MCF 10A (cell line): ENCODE measurements around the gene CYCS. TPM values are rescaled to one million over a fixed set of nuclear protein-coding genes. Genes with fewer than 3 reads are reported as not detected.
"Not testable (repeated sequence)": the region's sequence is repeated elsewhere in the genome, so short reads cannot be mapped to it uniquely, and the experiment has no call there.

Source experiments
- BruUV-seq: library from RNA; stranded (reverse); fragments of 400-500 nt; replicated peaks from 2 replicates; lab custom pipeline; 2021; lab: Mats Ljungman, UMichigan
- CTCF ChIA-PET: fragments of 300-600 bp; sonication (Branson Sonifier 250); formaldehyde crosslinking; extraction: SDS; loops from one replicate; lab custom pipeline; 2021; ENCODE audit warnings: antibody characterized with exemption, inconsistent platforms; lab: Yijun Ruan, JAX
- POLR2A ChIA-PET: fragments of 300-600, 350-650 bp; sonication (Branson Sonifier 250); formaldehyde crosslinking; extraction: SDS; loops from one replicate; lab custom pipeline; 2020; ENCODE audit warnings: antibody characterized with exemption, inconsistent platforms; lab: Yijun Ruan, JAX
- DNase-seq: peaks from one replicate; pipeline ENCODE4 v3.0.0-alpha.2; 2018; ENCODE audit not compliant: unreplicated experiment
- H3K27ac Mint-ChIP-seq: one replicate; pipeline ENCODE4 v1.8.0; 2022; ENCODE audit warnings: mild to moderate bottlenecking, low read depth, mixed read lengths; ENCODE audit not compliant: unreplicated experiment
- H3K27me3 Mint-ChIP-seq: one replicate; pipeline ENCODE4 v1.8.0; 2022; ENCODE audit warnings: mixed read lengths; ENCODE audit not compliant: insufficient read depth, unreplicated experiment
- H3K36me3 Mint-ChIP-seq: one replicate; pipeline ENCODE4 v1.8.0; 2022; ENCODE audit warnings: mild to moderate bottlenecking, moderate library complexity, mixed read lengths; ENCODE audit not compliant: insufficient read depth, unreplicated experiment
- H3K4me1 Mint-ChIP-seq: one replicate; pipeline ENCODE4 v1.8.0; 2022; ENCODE audit warnings: mixed read lengths; ENCODE audit not compliant: insufficient read depth, unreplicated experiment
- H3K4me3 Mint-ChIP-seq: one replicate; pipeline ENCODE4 v1.8.0; 2022; ENCODE audit warnings: mild to moderate bottlenecking, moderate library complexity, mixed read lengths; ENCODE audit not compliant: unreplicated experiment
- H3K9me3 Mint-ChIP-seq: one replicate; pipeline ENCODE4 v1.8.0; 2022; ENCODE audit warnings: mixed read lengths; ENCODE audit not compliant: unreplicated experiment
- intact Hi-C: fragments of 100-400 bp; cut with micrococcal nuclease; formaldehyde crosslinking; loops from 2 replicates; pipeline ENCODE4 v1.14.1; 2022
- total RNA-seq: library from RNA; stranded (reverse); gene quantifications from 2 replicates; pipeline ENCODE4 v1.2.3, GENCODE V29; 2022
- TF ChIP-seq, protein P1 (sequence below): fragments of 200-600 bp; IDR thresholded peaks from one replicate; pipeline ENCODE4 v1.8.0; 2022; ENCODE audit warnings: antibody characterized with exemption, mild to moderate bottlenecking; ENCODE audit not compliant: unreplicated experiment

Gene CYCS
- total RNA-seq, 1 experiment from 2014 or later = 368 TPM

GRCh38 chr7:25159983-25160596 lies 35.0 kb upstream of the CYCS start:
- POLR2A ChIA-PET = interaction anchor here (1.2 kb wide), 1 partner anchor 35 kb away, joined by 4 read pairs; the partner anchor contains the start of gene CYCS
- TF ChIP-seq, protein P1, sequence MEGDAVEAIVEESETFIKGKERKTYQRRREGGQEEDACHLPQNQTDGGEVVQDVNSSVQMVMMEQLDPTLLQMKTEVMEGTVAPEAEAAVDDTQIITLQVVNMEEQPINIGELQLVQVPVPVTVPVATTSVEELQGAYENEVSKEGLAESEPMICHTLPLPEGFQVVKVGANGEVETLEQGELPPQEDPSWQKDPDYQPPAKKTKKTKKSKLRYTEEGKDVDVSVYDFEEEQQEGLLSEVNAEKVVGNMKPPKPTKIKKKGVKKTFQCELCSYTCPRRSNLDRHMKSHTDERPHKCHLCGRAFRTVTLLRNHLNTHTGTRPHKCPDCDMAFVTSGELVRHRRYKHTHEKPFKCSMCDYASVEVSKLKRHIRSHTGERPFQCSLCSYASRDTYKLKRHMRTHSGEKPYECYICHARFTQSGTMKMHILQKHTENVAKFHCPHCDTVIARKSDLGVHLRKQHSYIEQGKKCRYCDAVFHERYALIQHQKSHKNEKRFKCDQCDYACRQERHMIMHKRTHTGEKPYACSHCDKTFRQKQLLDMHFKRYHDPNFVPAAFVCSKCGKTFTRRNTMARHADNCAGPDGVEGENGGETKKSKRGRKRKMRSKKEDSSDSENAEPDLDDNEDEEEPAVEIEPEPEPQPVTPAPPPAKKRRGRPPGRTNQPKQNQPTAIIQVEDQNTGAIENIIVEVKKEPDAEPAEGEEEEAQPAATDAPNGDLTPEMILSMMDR = peak; percentile 32
- not testable (repeated sequence) for H3K4me3 Mint-ChIP-seq, H3K9me3 Mint-ChIP-seq, H3K27me3 Mint-ChIP-seq, H3K4me1 Mint-ChIP-seq, H3K27ac Mint-ChIP-seq, H3K36me3 Mint-ChIP-seq, BruUV-seq
- peak; percentile 63 for DNase-seq
- CTCF ChIA-PET = interaction anchor here (0.6 to 2.4 kb wide), 12 partner anchors 11 to 847 kb away, joined by 3 to 9 read pairs (median 4); no protein-coding TSS in a partner anchor
- intact Hi-C loops = loop anchor here (2.0 kb wide), 1 partner anchor 65 kb away; no protein-coding TSS in a partner anchor

DNA sequence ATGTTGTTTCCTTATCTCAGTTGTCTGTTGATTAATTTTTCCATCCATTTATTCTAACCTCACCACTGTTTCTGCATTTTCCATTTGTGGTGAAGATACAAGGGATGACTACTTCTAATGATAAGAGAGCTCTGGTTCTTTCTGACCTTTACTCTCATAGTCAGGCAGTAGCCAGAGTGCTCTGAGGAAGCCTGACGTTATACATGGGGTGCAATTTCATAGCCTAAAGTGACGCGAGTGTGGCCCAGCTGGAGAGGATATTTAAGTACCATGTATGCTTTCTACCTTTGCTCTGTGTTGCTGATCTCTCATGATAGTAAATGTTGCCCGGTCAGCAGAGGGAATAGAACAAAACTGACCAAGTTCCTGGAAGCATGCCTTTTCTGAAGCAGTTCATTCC lies 33.9 kb upstream of the CYCS start:
- POLR2A ChIA-PET = no interaction called here

DNA sequence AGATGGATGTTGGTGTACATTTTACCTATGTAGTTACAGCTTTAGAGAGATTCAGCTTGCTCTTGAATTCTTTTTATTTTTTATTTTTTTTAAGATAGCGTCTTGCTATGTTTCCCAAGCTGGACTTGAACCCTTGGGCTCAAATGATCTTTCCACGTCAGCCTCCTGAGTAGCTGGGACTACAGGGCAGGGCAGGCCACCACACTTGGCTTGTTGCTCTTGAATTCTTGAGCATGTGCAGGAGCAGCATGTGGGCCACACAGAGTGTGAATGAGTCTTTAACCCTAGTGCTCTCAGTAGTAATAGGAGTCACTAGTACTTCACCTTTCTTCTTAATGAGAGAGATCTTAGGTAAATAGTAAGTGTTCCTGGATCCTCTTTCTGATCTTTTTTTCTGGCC lies 26.7 kb upstream of the CYCS start:
- no peak overlapping the region for H3K4me3 Mint-ChIP-seq
- ChIA-PET POLR2A (no interaction called here), CTCF (interaction anchor here (0.6 to 0.7 kb wide), 2 partner anchors 1022 to 1777 kb away, joined by 3 read pairs; no protein-coding TSS in a partner anchor)
- no peak overlapping the region for H3K27ac Mint-ChIP-seq
- DNase-seq = no peak
- TF ChIP-seq, protein P1 = no peak
- BruUV-seq = no TSS peak
- intact Hi-C loops = no loop called here
- no peaks in the 10 kb centered on the region for H3K27me3 Mint-ChIP-seq
- no peaks in the 10 kb centered on the region for H3K4me1 Mint-ChIP-seq
- no peaks in the 10 kb centered on the region for H3K9me3 Mint-ChIP-seq
- no peaks in the 10 kb centered on the region for H3K36me3 Mint-ChIP-seq

More for the DNA sequence above, 33.9 kb upstream of the CYCS start:
- no peak for DNase-seq
- no peaks in the 10 kb centered on the region for H3K9me3 Mint-ChIP-seq
- H3K4me1 Mint-ChIP-seq = peaks cover 5% of the 10 kb centered on the region
- no peak overlapping the region for H3K27ac Mint-ChIP-seq
- H3K36me3 Mint-ChIP-seq = no peaks in the 10 kb centered on the region
- CTCF ChIA-PET = interaction anchor here (0.7 to 1.2 kb wide), 6 partner anchors 27 to 654 kb away, joined by 3 to 9 read pairs (median 4); no protein-coding TSS in a partner anchor
- H3K4me3 Mint-ChIP-seq = no peak overlapping the region
- no TSS peak for BruUV-seq
- TF ChIP-seq, protein P1 = no peak
- no peaks in the 10 kb centered on the region for H3K27me3 Mint-ChIP-seq
- intact Hi-C loops = no loop called here

GRCh38 chr7:25149836-25150235 lies 24.8 kb upstream of the CYCS start:
- TF ChIP-seq, protein P1 = no peak
- Mint-ChIP-seq H3K27ac (no peak overlapping the region), H3K27me3 (no peaks in the 10 kb centered on the region), H3K4me1 (no peaks in the 10 kb centered on the region), H3K9me3 (no peaks in the 10 kb centered on the region), H3K4me3 (no peak overlapping the region), H3K36me3 (no peaks in the 10 kb centered on the region)
- ChIA-PET POLR2A (no interaction called here), CTCF (interaction anchor here (2.5 kb wide), 1 partner anchor 11 kb away, joined by 9 read pairs; no protein-coding TSS in a partner anchor)
- intact Hi-C loops = no loop called here
- DNase-seq = no peak
- BruUV-seq = no TSS peak
